ENCODE data around the gene TAB3.
"Not testable (repeated sequence)": the region's sequence is repeated elsewhere in the genome, so short reads cannot be mapped to it uniquely, and the experiment has no call there.

The TAB3 gene

DNA sequence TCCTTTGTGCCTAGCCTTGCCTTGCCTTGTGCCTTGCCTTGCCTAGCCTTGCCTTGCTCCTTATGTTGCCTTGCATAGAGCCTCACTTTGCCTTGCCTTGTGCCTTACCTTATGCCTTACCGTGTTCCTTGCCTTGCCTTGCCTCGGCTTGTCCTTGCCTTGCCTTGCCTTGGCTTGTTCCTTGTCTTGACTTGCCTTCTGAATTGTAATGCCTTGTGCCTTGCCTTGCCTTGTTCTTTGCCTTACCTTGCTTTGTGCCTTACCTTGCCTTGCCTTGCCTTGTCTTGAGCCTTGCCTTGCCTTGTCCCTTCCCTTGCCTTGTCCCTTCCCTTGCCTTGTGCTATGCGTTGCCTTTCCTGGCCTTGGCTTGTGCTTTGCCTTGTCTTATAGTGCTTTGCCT lies 90.2 kb downstream of the TAB3 start (continued):
- TF ChIP-seq, protein P1, sequence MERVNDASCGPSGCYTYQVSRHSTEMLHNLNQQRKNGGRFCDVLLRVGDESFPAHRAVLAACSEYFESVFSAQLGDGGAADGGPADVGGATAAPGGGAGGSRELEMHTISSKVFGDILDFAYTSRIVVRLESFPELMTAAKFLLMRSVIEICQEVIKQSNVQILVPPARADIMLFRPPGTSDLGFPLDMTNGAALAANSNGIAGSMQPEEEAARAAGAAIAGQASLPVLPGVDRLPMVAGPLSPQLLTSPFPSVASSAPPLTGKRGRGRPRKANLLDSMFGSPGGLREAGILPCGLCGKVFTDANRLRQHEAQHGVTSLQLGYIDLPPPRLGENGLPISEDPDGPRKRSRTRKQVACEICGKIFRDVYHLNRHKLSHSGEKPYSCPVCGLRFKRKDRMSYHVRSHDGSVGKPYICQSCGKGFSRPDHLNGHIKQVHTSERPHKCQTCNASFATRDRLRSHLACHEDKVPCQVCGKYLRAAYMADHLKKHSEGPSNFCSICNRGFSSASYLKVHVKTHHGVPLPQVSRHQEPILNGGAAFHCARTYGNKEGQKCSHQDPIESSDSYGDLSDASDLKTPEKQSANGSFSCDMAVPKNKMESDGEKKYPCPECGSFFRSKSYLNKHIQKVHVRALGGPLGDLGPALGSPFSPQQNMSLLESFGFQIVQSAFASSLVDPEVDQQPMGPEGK (CRISPR knock-in tag; IDR thresholded peaks at IDR 0.05; ENCODE audit: borderline replicate concordance): no peak
- TF ChIP-seq ZFP3 (CRISPR knock-in tag; IDR thresholded peaks at IDR 0.05) (no peak), BACH2 (CRISPR knock-in tag; IDR thresholded peaks at IDR 0.05; ENCODE audit: borderline replicate concordance) (no peak), ESRRG (CRISPR knock-in tag; IDR thresholded peaks at IDR 0.05) (no peak), ZNF8 (CRISPR knock-in tag; IDR thresholded peaks at IDR 0.05) (no peak), ZFP30 (CRISPR knock-in tag; IDR thresholded peaks at IDR 0.05) (no peak), TOX (CRISPR knock-in tag; IDR thresholded peaks at IDR 0.05; ENCODE audit: borderline replicate concordance) (no peak)
- TF ChIP-seq, protein P2, sequence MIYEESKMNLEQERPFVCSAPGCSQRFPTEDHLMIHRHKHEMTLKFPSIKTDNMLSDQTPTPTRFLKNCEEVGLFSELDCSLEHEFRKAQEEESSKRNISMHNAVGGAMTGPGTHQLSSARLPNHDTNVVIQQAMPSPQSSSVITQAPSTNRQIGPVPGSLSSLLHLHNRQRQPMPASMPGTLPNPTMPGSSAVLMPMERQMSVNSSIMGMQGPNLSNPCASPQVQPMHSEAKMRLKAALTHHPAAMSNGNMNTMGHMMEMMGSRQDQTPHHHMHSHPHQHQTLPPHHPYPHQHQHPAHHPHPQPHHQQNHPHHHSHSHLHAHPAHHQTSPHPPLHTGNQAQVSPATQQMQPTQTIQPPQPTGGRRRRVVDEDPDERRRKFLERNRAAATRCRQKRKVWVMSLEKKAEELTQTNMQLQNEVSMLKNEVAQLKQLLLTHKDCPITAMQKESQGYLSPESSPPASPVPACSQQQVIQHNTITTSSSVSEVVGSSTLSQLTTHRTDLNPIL (CRISPR knock-in tag; IDR thresholded peaks at IDR 0.05; ENCODE audit: low read depth): no peak

DNA sequence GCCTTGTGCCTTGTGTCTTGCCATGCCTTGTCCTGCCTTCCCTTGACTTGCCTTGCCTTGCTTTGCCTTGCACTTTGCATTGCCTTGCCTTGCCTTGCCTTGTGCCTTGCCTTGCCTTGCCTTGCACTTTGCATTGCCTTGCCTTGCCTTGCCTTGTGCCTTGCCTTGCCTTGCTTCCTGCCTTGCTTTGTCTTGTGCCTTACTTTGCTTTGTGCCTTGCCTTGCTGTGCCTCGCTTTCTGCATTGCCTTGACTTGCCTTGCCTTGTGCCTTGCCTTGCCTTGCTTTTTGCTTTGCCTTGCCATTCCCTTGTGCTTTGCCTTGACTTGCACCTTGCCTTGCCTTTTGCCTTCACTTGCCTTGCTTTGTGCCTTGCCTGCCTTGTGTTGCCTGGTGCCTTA lies 91.8 kb downstream of the TAB3 start:
- ATAC-seq: not testable (repeated sequence)

DNA sequence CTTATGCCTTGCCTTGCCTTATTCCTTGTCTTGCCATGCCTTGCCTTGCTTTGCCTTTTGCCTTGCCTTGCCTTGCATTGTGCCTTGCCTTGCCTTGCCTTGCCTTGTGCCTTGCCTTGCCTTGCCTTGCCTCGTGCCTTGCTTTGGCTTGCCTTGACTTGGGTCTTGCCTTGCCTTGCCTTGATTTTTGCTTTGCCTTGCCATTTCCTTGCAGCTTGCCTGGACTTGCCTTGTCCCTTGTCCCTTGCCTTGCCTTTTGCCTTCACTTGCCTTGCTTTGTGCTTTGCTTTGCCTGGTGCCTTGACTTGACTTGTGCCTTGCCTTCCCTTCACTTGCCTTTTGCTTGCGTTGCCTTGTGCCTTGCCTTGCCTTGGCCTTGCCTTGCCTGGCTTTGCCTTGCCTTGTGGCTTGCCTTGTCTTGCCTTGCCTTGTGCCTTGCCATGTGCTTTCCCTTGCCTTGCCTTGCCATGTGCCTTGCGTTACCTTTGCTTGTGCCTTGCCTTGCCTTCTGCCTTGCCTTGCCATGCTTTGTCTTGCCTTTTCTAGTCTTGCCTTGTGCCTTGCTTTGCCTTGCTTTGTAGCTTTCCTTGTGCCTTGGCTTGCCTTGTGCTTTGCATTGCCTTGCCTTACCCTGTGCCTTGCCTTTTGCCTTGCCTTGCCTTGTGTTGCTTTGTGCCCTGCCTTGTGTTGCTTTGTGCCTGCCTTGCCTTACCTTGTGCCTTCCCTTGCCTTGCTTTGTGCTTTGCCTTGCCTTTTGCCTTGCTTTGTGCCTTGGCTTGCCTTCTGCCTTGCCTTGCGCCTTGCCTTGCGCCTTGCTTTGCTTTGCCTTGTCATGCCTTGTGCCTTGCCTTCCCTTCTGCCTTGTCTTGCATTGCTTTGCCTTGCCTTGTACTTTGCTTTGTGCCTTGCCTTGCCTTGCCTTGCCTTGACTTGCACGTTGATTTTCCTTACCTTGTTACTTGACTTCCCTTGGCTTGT lies 92.8 kb downstream of the TAB3 start:
- no peak for ATAC-seq
- TF ChIP-seq ARNTL (CRISPR knock-in tag; IDR thresholded peaks at IDR 0.05; ENCODE audit: borderline replicate concordance, low read depth) (no peak), ZFP3 (CRISPR knock-in tag; IDR thresholded peaks at IDR 0.05) (no peak), BACH2 (CRISPR knock-in tag; IDR thresholded peaks at IDR 0.05; ENCODE audit: borderline replicate concordance) (no peak), SNAI2 (CRISPR knock-in tag; IDR thresholded peaks at IDR 0.05) (no peak), OSR1 (CRISPR knock-in tag; IDR thresholded peaks at IDR 0.05) (no peak)
- TF ChIP-seq, protein P3, sequence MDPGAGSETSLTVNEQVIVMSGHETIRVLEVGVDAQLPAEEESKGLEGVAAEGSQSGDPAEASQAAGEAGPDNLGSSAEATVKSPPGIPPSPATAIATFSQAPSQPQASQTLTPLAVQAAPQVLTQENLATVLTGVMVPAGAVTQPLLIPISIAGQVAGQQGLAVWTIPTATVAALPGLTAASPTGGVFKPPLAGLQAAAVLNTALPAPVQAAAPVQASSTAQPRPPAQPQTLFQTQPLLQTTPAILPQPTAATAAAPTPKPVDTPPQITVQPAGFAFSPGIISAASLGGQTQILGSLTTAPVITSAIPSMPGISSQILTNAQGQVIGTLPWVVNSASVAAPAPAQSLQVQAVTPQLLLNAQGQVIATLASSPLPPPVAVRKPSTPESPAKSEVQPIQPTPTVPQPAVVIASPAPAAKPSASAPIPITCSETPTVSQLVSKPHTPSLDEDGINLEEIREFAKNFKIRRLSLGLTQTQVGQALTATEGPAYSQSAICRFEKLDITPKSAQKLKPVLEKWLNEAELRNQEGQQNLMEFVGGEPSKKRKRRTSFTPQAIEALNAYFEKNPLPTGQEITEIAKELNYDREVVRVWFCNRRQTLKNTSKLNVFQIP (CRISPR knock-in tag; IDR thresholded peaks at IDR 0.05; ENCODE audit: borderline replicate concordance, low read depth): no peak

DNA sequence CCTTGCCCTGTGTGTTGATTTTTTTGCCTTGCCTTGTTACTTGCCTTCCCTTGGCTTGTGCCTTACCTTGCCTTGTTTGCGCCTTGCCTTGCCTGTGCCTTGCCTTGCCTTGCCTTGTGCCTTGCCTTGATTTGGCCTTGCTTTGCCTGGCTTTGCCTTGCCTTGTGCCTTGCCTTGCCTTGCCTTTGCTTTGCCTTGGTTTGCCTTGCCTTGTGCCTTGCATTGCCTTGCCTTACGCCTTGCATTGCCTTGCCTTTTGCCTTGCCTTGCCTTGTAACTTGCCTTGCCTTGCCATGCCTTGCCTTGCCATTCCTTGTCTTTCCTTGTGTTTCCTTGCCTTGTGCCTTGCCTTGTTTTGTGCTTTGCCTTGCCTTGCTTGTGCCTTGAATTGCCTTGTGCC lies 94.6 kb downstream of the TAB3 start:
- ATAC-seq: no peak
- no peak for TF ChIP-seq TOX (CRISPR knock-in tag; IDR thresholded peaks at IDR 0.05; ENCODE audit: borderline replicate concordance)
- TF ChIP-seq ARNTL (CRISPR knock-in tag; IDR thresholded peaks at IDR 0.05; ENCODE audit: borderline replicate concordance, low read depth): no peak
- no peak for TF ChIP-seq ESRRG (CRISPR knock-in tag; IDR thresholded peaks at IDR 0.05)
- no peak for TF ChIP-seq BACH2 (CRISPR knock-in tag; IDR thresholded peaks at IDR 0.05; ENCODE audit: borderline replicate concordance)
- TF ChIP-seq SNAI2 (CRISPR knock-in tag; IDR thresholded peaks at IDR 0.05): no peak
- TF ChIP-seq ZFP30 (CRISPR knock-in tag; IDR thresholded peaks at IDR 0.05): no peak
- TF ChIP-seq, protein P3 (CRISPR knock-in tag; IDR thresholded peaks at IDR 0.05; ENCODE audit: borderline replicate concordance, low read depth): no peak
- no peak for TF ChIP-seq ISL1 (CRISPR knock-in tag; IDR thresholded peaks at IDR 0.05)
- TF ChIP-seq, protein P2 (CRISPR knock-in tag; IDR thresholded peaks at IDR 0.05; ENCODE audit: low read depth): no peak
- no peak for TF ChIP-seq ZC3H10 (CRISPR knock-in tag; IDR thresholded peaks at IDR 0.05)
- no peak for TF ChIP-seq ZNF8 (CRISPR knock-in tag; IDR thresholded peaks at IDR 0.05)
- no peak for TF ChIP-seq ZNF70 (CRISPR knock-in tag; IDR thresholded peaks at IDR 0.05)
- no peak for TF ChIP-seq PPARA (CRISPR knock-in tag; IDR thresholded peaks at IDR 0.05; ENCODE audit: borderline replicate concordance)

Measured in SK-N-SH treated with all-trans-retinoic acid at 6 μM for 48 hours (cell line).